ENCODE measurements around the gene ZNFX1. TPM values are rescaled to one million over a fixed set of nuclear protein-coding genes. Genes with fewer than 3 reads are reported as not detected.

ZNFX1 gene
- total and polyA plus RNA-seq, 5 donors from 2014 or later: 35.4 to 64.6 (median 54.1) TPM

GRCh38 chr20:49268600-49269365 lies 9.1 kb downstream of the ZNFX1 start:
- Mint-ChIP-seq H3K27me3 (no peaks in the 10 kb centered on the region), H3K4me1 (peaks cover 35 to 84% (median 68%) of the 10 kb centered on the region in 4 donors), H3K9me3 (peaks cover 0 to 8% (median 1%) of the 10 kb centered on the region in 7 donors), H3K4me3 (peak overlapping the region; percentile 71 to 89 (median 84)), H3K27ac (peak overlapping the region in 2 of 3 donors; percentile 13 to 43), H3K36me3 (peaks cover 68% of the 10 kb centered on the region)
- Histone ChIP-seq H3K27ac (ENCODE audit: insufficient read depth, low read length, poor library complexity, severe bottlenecking) (no peak overlapping the region), H3K4me3 (ENCODE audit: low read depth, low read length) (peak overlapping the region; percentile 65), H3K4me1 (ENCODE audit: control insufficient read depth, insufficient read depth, low read length, poor library complexity, severe bottlenecking) (peaks cover 50% of the 10 kb centered on the region), H3K9me3 (ENCODE audit: control insufficient read depth in 2 of 2, low read length in 2 of 2) (no peaks in the 10 kb centered on the region), H3K36me3 (ENCODE audit: control insufficient read depth, insufficient read depth, low read length) (peaks cover 72% of the 10 kb centered on the region), H3K27me3 (ENCODE audit: control insufficient read depth, insufficient read depth, low read length) (no peaks in the 10 kb centered on the region)
- DNase-seq: no peak
- ATAC-seq (ENCODE audit: low read depth in 2 of 2): no peak

- peaks cover 41% of the 10 kb centered on the region for H3K4me1 ChIP-seq (ENCODE audit: control insufficient read depth, insufficient read depth, low read length, poor library complexity, severe bottlenecking)
- Mint-ChIP-seq H3K27me3 (no peaks in the 10 kb centered on the region), H3K4me1 (peaks cover 29 to 71% (median 62%) of the 10 kb centered on the region in 4 donors), H3K36me3 (peaks cover 72% of the 10 kb centered on the region), H3K27ac (peak overlapping the region; percentile 89 to 96 (median 95)), H3K4me3 (peak overlapping the region; percentile 79 to 92 (median 87)), H3K9me3 (peaks cover 0 to 8% (median 1%) of the 10 kb centered on the region in 7 donors)
- peak; percentile 32 to 47 for ATAC-seq (ENCODE audit: low read depth in 2 of 2)
- DNase-seq: peak in 2 of 3 donors; percentile 39 to 40
- H3K36me3 ChIP-seq (ENCODE audit: control insufficient read depth, insufficient read depth, low read length): peaks cover 79% of the 10 kb centered on the region
- H3K27me3 ChIP-seq (ENCODE audit: control insufficient read depth, insufficient read depth, low read length): no peaks in the 10 kb centered on the region
- no peaks in the 10 kb centered on the region for H3K9me3 ChIP-seq (ENCODE audit: control insufficient read depth in 2 of 2, low read length in 2 of 2)
- H3K4me3 ChIP-seq (ENCODE audit: low read depth, low read length): peak overlapping the region; percentile 81
- H3K27ac ChIP-seq (ENCODE audit: insufficient read depth, low read length, poor library complexity, severe bottlenecking): peak overlapping the region; percentile 73
Measured at GRCh38 chr20:49267327-49267726, 10.5 kb downstream of the ZNFX1 start.

GRCh38 chr20:49262444-49262843 lies 15.4 kb downstream of the ZNFX1 start:
- ATAC-seq (ENCODE audit: low read depth in 2 of 2) (no peak), DNase-seq (no peak)
- Mint-ChIP-seq H3K4me3 (no peak overlapping the region), H3K27me3 (no peaks in the 10 kb centered on the region), H3K4me1 (peaks cover 15 to 42% (median 32%) of the 10 kb centered on the region in 4 donors), H3K27ac (peak overlapping the region in 1 of 3 donors; percentile 45), H3K36me3 (peaks cover 47% of the 10 kb centered on the region), H3K9me3 (peaks cover 0 to 3% (median 2%) of the 10 kb centered on the region in 7 donors)
- Histone ChIP-seq H3K27ac (ENCODE audit: insufficient read depth, low read length, poor library complexity, severe bottlenecking) (no peak overlapping the region), H3K4me1 (ENCODE audit: control insufficient read depth, insufficient read depth, low read length, poor library complexity, severe bottlenecking) (peaks cover 18% of the 10 kb centered on the region), H3K4me3 (ENCODE audit: low read depth, low read length) (no peak overlapping the region), H3K27me3 (ENCODE audit: control insufficient read depth, insufficient read depth, low read length) (no peaks in the 10 kb centered on the region), H3K36me3 (ENCODE audit: control insufficient read depth, insufficient read depth, low read length) (peaks cover 79% of the 10 kb centered on the region), H3K9me3 (ENCODE audit: control insufficient read depth in 2 of 2, low read length in 2 of 2) (no peaks in the 10 kb centered on the region)

- no peak overlapping the region for H3K27ac ChIP-seq (ENCODE audit: insufficient read depth, low read length, poor library complexity, severe bottlenecking)
- no peaks in the 10 kb centered on the region for H3K27me3 ChIP-seq (ENCODE audit: control insufficient read depth, insufficient read depth, low read length)
- H3K36me3 ChIP-seq (ENCODE audit: control insufficient read depth, insufficient read depth, low read length): peaks cover 89% of the 10 kb centered on the region
- Mint-ChIP-seq H3K4me1 (peaks cover 11 to 33% (median 21%) of the 10 kb centered on the region in 4 donors), H3K27me3 (no peaks in the 10 kb centered on the region), H3K9me3 (peaks cover 0 to 3% (median 1%) of the 10 kb centered on the region in 7 donors), H3K27ac (no peak overlapping the region), H3K36me3 (peaks cover 53% of the 10 kb centered on the region), H3K4me3 (peak overlapping the region in 1 of 4 donors; percentile 32)
- H3K9me3 ChIP-seq (ENCODE audit: control insufficient read depth in 2 of 2, low read length in 2 of 2): no peaks in the 10 kb centered on the region
- DNase-seq (no peak), ATAC-seq (ENCODE audit: low read depth in 2 of 2) (no peak)
- H3K4me3 ChIP-seq (ENCODE audit: low read depth, low read length): no peak overlapping the region
- peaks cover 7% of the 10 kb centered on the region for H3K4me1 ChIP-seq (ENCODE audit: control insufficient read depth, insufficient read depth, low read length, poor library complexity, severe bottlenecking)
Measured at GRCh38 chr20:49261173-49261572, 16.7 kb downstream of the ZNFX1 start.

- Histone ChIP-seq H3K9me3 (ENCODE audit: control insufficient read depth in 2 of 2, low read length in 2 of 2) (no peaks in the 10 kb centered on the region), H3K36me3 (ENCODE audit: control insufficient read depth, insufficient read depth, low read length) (peaks cover 90% of the 10 kb centered on the region), H3K27ac (ENCODE audit: insufficient read depth, low read length, poor library complexity, severe bottlenecking) (no peak overlapping the region), H3K4me3 (ENCODE audit: low read depth, low read length) (no peak overlapping the region), H3K27me3 (ENCODE audit: control insufficient read depth, insufficient read depth, low read length) (no peaks in the 10 kb centered on the region), H3K4me1 (ENCODE audit: control insufficient read depth, insufficient read depth, low read length, poor library complexity, severe bottlenecking) (no peaks in the 10 kb centered on the region)
- Mint-ChIP-seq H3K36me3 (peaks cover 55% of the 10 kb centered on the region), H3K27me3 (no peaks in the 10 kb centered on the region), H3K9me3 (peaks cover 0 to 3% (median 1%) of the 10 kb centered on the region in 7 donors), H3K27ac (peak overlapping the region in 2 of 3 donors; percentile 56 to 67), H3K4me1 (peaks cover 3 to 26% (median 15%) of the 10 kb centered on the region in 4 donors), H3K4me3 (peak overlapping the region in 1 of 4 donors; percentile 22)
- DNase-seq: no peak
- no peak for ATAC-seq (ENCODE audit: low read depth in 2 of 2)
Measured at GRCh38 chr20:49260218-49260617, 17.6 kb downstream of the ZNFX1 start.

- Histone ChIP-seq H3K27ac (ENCODE audit: insufficient read depth, low read length, poor library complexity, severe bottlenecking) (no peak overlapping the region), H3K4me3 (ENCODE audit: low read depth, low read length) (no peak overlapping the region), H3K27me3 (ENCODE audit: control insufficient read depth, insufficient read depth, low read length) (no peaks in the 10 kb centered on the region), H3K36me3 (ENCODE audit: control insufficient read depth, insufficient read depth, low read length) (peaks cover 90% of the 10 kb centered on the region), H3K4me1 (ENCODE audit: control insufficient read depth, insufficient read depth, low read length, poor library complexity, severe bottlenecking) (no peaks in the 10 kb centered on the region), H3K9me3 (ENCODE audit: control insufficient read depth in 2 of 2, low read length in 2 of 2) (no peaks in the 10 kb centered on the region)
- H3K36me3 Mint-ChIP-seq: peaks cover 52% of the 10 kb centered on the region
- peaks cover 0 to 22% (median 11%) of the 10 kb centered on the region in 4 donors for H3K4me1 Mint-ChIP-seq
- ATAC-seq (ENCODE audit: low read depth in 2 of 2) (no peak), DNase-seq (no peak)
- H3K4me3 Mint-ChIP-seq: peak overlapping the region in 1 of 4 donors; percentile 22
- H3K9me3 Mint-ChIP-seq: peaks cover 0 to 3% (median under 1%) of the 10 kb centered on the region in 7 donors
- no peaks in the 10 kb centered on the region for H3K27me3 Mint-ChIP-seq
- peak overlapping the region in 2 of 3 donors; percentile 46 to 48 for H3K27ac Mint-ChIP-seq
Measured at GRCh38 chr20:49259799-49260198, 18.1 kb downstream of the ZNFX1 start.

GRCh38 chr20:49259284-49259683 lies 18.6 kb downstream of the ZNFX1 start:
- DNase-seq: no peak
- no peak for ATAC-seq (ENCODE audit: low read depth in 2 of 2)
- no peaks in the 10 kb centered on the region for H3K27me3 ChIP-seq (ENCODE audit: control insufficient read depth, insufficient read depth, low read length)
- Mint-ChIP-seq H3K4me1 (peaks cover 0 to 18% (median 10%) of the 10 kb centered on the region in 4 donors), H3K9me3 (peaks cover 0 to 3% (median 0%) of the 10 kb centered on the region in 7 donors), H3K36me3 (peaks cover 53% of the 10 kb centered on the region), H3K27me3 (no peaks in the 10 kb centered on the region), H3K27ac (peak overlapping the region in 2 of 3 donors; percentile 46 to 48), H3K4me3 (peak overlapping the region in 1 of 4 donors; percentile 58)
- no peaks in the 10 kb centered on the region for H3K4me1 ChIP-seq (ENCODE audit: control insufficient read depth, insufficient read depth, low read length, poor library complexity, severe bottlenecking)
- H3K27ac ChIP-seq (ENCODE audit: insufficient read depth, low read length, poor library complexity, severe bottlenecking): no peak overlapping the region
- no peaks in the 10 kb centered on the region for H3K9me3 ChIP-seq (ENCODE audit: control insufficient read depth in 2 of 2, low read length in 2 of 2)
- H3K36me3 ChIP-seq (ENCODE audit: control insufficient read depth, insufficient read depth, low read length): peaks cover 90% of the 10 kb centered on the region
- H3K4me3 ChIP-seq (ENCODE audit: low read depth, low read length): no peak overlapping the region
